Epithelial cell of proximal tubule (primary cell): ENCODE results near the gene ZNF679. TPM values are rescaled to one million over a fixed set of nuclear protein-coding genes. Genes with fewer than 3 reads are reported as not detected.
"Not testable (repeated sequence)": the region's sequence is repeated elsewhere in the genome, so short reads cannot be mapped to it uniquely, and the experiment has no call there.

ENCODE experiments used
- DNase-seq: peaks from one replicate; pipeline ENCODE4 v3.0.0-alpha.2; 2011; ENCODE audit warnings: low read depth
- H3K4me3 ChIP-seq: 2 replicates; pipeline ENCODE4 v1.5.1; 2011; ENCODE audit warnings: low read depth, mild to moderate bottlenecking, low read length
- CTCF ChIP-seq: conservative IDR thresholded peaks from 2 replicates; pipeline ENCODE4 v1.5.1; 2012; ENCODE audit warnings: low read depth, mild to moderate bottlenecking, low read length
- total RNA-seq: library from RNA; depleted of rRNA; stranded (reverse); fragments of >200 nt; gene quantifications from 2 replicates; pipeline ENCODE4 v1.2.3, GENCODE V29; 2015

The ZNF679 gene
- not detected in 2 replicates for total RNA-seq

GRCh38 chr7:64228174-64228573 lies at the start of gene ZNF679:
TSS of gene ZNF679 (plus strand) at chr7:64228474. CDS start at chr7:64249118, 20,644 bp downstream.
- not testable (repeated sequence) for DNase-seq

DNA sequence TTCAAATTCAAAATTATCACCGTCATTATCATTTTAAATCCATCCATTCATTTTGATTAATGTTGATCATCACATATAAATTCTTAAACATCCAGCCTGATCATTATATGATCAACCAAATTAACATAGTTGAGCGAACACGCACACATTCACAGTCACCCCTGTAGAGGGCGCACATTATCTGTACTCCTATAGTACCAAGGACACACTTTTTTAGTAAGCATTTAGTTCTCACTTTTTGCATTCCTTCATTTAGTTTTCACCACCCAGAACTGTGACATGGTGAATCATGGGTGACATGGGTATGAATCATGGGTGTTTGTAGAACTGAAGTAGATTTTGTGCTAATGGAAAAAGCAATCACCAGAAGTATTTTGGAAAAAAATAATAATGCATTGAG lies 47.3 kb upstream of the ZNF679 start:
- peak; percentile 21 for TF ChIP-seq CTCF
- no peak overlapping the region for H3K4me3 ChIP-seq
- no peak for DNase-seq

More at GRCh38 chr7:64228174-64228573, at the start of gene ZNF679:
- not testable (repeated sequence) for H3K4me3 ChIP-seq

DNA sequence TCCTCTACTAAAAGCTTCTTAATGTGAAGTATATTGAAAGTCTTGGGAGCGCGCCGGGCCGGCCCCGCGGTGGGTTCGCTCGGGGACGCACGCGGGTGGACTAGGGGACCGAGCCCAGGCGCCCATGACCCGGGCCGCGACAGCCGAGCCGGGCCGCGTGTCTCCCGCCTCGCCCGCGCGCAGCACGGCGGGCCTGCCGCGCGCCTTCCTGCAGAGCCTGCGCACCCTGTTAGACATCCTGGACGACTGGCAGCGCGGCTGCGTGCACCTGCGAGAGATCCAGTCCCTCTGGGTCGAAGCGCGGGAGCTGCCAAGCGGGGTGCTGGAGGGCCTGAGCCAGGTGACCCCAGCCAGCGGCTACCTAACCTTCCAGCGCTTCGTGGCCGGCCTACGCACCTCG lies 46.7 kb upstream of the ZNF679 start:
- no peak for TF ChIP-seq CTCF
- no peak for DNase-seq
- no peak overlapping the region for H3K4me3 ChIP-seq

GRCh38 chr7:64182036-64182790 lies 46.1 kb upstream of the ZNF679 start:
- TF ChIP-seq CTCF, result no peak
- DNase-seq, result no peak
- no peak overlapping the region for H3K4me3 ChIP-seq

DNA sequence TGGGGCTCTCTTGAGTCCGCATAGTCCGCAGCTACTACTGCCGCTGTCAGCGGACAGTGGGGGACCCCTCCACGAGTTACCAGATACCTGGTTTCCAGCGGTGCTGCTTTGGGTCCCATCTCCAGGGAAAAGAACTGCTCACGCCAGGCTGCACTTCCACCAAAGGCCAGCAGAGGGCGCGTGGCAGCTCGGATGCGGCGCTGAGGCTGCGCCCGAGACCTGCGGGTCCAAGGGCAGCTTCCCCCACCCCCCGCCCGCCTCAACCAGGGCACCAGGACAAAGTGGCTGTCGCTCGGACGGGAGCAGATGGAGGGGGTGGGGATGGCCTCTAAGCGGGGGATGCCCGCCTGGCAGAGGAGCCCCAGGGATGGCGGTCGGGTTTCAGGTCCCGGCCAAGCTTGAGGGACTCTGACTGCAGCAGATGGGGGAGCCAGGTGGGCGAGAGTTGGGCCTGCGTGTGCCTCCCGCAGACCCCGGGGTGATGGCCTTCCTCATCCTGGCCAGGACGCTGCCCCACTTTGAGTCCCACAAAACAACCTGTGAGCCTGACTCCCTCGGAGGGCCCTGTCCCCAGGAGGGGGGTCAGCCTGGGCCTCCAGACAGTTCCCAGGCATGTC lies 45.0 kb upstream of the ZNF679 start:
- no peak for DNase-seq
- H3K4me3 ChIP-seq, result no peak overlapping the region
- TF ChIP-seq CTCF, result peak; percentile 31

GRCh38 chr7:64183827-64184372 lies 44.4 kb upstream of the ZNF679 start:
- no peak for DNase-seq
- no peak for TF ChIP-seq CTCF
- no peak overlapping the region for H3K4me3 ChIP-seq

DNA sequence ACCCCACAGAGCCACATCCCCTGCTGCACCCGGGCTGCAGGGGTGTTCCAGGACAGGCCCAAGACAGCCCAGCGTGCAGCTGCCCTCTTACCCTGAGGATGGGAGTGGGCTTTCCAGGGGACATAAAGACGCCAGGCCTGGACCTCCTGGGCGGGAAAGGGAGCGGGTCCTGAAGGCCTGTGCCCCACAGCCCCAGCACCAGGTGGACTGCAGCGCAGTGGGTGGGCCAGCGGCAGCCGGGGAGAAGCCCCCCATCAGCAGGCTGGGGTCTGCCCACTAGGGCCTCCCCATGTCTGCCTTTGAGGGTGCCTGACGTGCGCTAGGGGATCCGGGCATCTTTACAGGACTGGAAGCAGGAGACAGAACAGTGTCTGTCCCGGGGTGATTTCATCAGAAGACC lies 43.9 kb upstream of the ZNF679 start:
- no peak overlapping the region for H3K4me3 ChIP-seq
- TF ChIP-seq CTCF, result no peak
- DNase-seq, result no peak
